WTC11 (cell line): ENCODE results near the gene FGFRL1.

Source experiments
- ATF2 ChIP-seq: sonication (generic); formaldehyde crosslinking; IDR thresholded peaks from 2 replicates; pipeline ENCODE4 v1.8.1; 2022; ENCODE audit warnings: low read depth, missing genetic modification reagents, borderline replicate concordance
- CTCF ChIP-seq: fragments of 200-600 bp; IDR thresholded peaks from 2 replicates; pipeline ENCODE4 v1.8.0; 2022; ENCODE audit warnings: antibody characterized with exemption
- JUN ChIP-seq: sonication (generic); formaldehyde crosslinking; IDR thresholded peaks from 2 replicates; pipeline ENCODE4 v1.8.0; 2023; ENCODE audit warnings: mild to moderate bottlenecking, missing genetic modification reagents
- MAX ChIP-seq: sonication (generic); formaldehyde crosslinking; IDR thresholded peaks from 2 replicates; pipeline ENCODE4 v1.8.0; 2022; ENCODE audit warnings: mild to moderate bottlenecking, missing genetic modification reagents

- no peak for TF ChIP-seq JUN (CRISPR knock-in tag)
- no peak for TF ChIP-seq MAX
- TF ChIP-seq CTCF, result no peak
- no peak for TF ChIP-seq ATF2 (CRISPR knock-in tag)
Observed at GRCh38 chr4:1061056-1061700, 49.8 kb downstream of the FGFRL1 start.
